GM19324 (cell line): ENCODE measurements around the gene IBA57.
"Not testable (repeated sequence)": the region's sequence is repeated elsewhere in the genome, so short reads cannot be mapped to it uniquely, and the experiment has no call there.

Experiments
- ATAC-seq: cut with Tn5 transposase; IDR thresholded peaks from one replicate; pipeline ENCODE4 v1.9.1; 2021; ENCODE audit warnings: mild to moderate bottlenecking, moderate library complexity; ENCODE audit not compliant: unreplicated experiment, low FRiP score

The IBA57 gene

DNA sequence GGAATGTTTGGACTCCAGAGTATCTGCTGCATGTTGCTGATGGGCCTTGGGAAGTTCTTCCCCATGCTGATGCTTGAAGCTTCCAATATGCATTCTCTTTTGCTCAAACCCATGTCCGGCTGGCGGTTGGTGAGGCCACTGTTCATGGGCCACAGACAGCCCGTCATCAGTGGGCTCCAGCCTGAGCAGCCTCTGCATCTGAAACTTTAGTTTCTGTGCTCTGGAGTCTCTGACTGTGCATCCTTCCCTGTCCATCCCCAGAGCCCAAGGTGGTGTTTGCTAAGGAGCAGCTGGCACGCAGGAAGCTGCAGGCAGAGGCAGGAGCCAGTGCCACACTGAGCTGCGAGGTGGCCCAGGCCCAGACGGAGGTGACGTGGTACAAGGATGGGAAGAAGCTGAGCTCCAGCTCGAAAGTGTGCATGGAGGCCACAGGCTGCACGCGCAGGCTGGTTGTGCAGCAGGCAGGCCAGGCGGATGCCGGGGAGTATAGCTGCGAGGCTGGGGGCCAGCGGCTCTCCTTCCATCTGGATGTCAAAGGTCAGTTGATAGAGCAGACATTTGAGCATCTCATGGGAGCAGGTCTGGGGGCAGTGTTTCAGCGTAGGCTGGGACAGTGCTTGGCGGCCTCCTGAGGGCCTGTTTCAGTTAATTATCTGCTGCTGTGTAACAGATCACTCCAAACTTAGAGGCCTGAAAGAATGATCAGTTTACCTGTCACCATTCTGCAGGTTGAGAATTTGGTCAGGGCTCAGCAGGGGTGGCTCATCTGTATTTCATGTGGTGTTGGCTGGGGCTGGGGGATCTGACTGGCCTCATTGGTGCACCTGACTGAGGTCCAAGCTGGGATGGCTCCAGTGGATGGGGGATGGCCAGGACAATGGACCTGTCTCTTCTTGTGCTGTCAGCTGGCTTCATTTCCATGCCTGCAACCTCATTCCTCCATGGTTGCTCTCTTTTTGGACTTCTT, 58.9 kb downstream of the IBA57 start:
- no peak for ATAC-seq

DNA sequence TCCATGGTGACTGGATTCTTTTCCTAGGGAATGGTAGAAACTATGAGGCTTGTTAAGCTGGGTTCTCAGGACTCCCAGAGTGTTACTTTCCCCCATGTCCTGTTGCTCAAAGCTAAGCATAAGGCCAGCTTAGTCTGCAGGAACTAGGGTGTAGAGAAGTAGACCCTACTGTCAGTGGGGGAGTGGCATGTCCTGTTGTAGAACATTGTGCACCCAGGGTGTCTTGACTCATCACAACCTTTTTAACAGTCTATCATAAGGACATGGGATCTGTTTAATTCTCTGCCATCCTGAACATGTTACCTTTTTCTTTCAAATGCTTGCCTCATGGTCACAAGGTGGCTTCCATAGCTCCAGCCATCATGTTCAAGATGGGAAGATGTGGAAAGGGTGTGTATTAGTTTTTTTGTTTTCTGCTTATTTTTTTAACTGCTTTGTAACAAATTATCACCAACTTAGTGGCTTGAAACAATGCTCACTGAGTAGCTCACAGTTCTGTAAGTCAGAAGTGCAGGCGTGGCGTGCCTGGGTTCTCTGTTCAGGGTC, 59.6 kb downstream of the IBA57 start:
- ATAC-seq: no peak

DNA sequence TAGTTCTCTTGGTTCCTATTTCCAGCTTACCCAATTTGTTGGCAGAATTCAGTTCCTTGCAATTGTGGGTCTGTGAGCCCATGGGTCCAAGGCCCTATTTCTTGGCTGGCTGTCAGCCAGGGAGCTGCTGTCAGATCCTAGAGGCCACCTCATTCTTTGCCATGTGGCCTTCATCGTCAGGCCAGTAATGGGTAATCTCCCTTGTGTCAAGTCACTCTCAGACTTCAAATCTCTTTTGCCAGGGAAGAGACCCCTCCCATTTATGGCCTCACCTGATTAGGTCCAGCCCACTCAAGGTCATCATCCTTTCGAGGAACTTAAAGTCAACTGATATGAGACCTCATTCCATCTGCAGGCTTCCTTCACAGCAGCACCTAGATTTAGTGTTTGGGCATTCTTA, 60.1 kb downstream of the IBA57 start:
- no peak for ATAC-seq

DNA sequence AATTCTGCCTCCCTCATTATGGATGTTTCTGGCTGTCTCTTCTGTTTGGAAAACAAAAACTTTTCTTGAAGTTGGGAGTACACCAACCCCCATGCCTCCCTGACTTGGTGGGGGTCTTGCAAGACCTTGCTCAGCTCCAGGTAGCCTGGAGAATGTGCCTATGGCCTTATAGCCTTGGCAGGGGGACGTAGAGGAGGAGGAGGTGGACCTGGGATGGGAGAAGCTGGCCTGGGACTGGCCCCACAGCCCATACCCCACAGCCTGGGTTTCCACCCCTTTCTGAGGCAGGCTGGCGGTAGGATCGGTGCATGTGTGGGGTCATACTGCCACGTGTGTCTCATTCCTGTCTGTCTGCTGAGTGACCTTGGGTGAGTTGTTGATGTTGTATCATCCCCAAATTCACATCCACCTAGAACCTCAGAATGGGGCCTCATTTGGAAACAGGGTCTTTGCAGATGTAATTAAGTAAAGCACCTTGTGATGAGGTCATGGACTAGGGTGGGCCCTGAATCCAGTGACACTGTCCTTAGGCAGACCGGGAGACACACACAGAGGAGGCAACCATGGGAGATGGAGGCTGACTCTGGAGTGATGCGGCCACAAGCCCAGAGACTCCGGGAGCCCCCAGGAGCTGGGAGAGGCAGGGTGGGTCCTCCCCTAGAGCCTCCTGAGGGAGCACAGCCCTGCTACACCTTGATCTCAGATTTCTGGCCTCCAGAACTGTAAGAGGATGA, 60.7 kb downstream of the IBA57 start:
- ATAC-seq: no peak

DNA sequence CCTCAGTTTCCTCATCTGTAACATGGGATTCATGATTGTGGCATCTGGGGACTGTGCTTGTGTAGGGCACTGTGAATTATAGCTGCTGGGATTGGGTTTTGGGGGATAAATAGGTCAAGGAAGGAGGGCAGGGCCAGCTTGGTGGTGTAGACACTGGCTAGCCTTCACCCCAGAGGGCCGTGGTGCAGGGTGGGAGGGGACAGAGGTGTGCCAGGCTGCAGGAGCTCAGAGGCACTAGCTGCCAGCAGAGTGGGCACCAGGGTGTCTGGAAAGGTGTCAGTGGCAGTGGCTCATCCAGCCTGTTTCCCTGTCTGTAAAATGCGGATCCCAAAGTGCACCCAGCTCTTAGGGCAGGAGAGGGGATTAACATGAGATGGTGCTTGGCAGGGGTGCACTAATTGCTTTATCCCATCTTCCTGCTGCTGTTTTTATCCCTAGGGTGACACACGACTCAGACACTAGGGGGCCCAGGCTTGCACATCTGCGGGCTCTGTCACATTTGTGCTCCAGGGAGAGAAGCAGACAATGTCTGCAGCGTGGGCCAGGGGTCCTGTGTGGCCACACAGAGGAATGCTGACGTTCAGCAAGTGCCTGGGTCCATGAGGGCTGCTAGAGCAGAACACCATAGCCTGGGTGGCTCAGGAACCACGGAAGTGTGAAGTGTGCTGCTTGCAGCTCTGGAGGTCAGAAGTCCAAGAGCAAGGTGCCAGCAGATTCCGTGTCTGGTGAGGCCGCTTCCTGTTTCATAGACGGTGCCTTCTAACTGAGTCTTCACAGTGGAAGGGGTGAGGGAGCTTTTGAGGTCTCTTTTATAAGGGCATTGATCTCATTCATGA, 61.6 kb downstream of the IBA57 start:
- ATAC-seq: no peak

DNA sequence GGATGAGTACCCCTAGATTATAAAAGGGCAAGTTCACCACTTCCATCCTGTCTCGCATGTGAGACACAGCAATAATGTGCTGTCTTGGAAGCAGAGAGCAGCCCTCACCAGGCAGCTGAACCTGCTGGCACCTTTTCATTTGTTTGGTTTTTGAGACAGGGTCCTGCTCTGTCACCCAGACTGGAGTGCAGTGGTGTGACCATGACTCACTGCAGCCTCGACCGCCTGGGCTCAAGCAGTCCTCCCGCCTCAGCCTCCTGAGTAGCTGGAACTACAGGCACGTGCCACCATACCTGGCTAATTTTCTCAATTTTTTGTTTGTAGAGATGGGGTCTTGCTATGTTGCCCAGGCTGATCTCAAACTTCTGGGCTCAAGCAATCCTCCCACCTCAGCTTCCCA, 62.5 kb downstream of the IBA57 start:
- not testable (repeated sequence) for ATAC-seq

DNA sequence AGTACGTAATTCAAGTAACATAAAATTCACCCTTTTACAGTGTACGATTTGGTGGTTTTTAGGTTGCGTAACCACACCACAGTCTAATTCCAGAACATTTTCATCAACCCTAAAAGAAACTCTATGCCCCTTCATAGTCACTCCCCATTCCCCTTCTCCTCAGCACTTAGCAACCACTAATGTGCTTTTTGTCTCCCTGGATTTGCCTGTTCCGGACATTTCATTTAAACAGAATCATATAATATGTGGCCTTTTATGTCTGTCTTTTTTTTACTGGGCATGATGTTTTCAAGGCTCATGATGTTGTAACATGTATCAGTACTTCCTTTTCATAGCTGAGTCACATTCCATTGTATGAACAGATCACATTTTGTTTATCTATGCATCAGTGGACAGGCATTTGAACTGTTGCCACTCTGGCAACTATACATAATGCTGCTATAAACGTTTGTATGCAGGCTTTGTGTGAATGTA, 63.0 kb downstream of the IBA57 start:
- no peak for ATAC-seq

DNA sequence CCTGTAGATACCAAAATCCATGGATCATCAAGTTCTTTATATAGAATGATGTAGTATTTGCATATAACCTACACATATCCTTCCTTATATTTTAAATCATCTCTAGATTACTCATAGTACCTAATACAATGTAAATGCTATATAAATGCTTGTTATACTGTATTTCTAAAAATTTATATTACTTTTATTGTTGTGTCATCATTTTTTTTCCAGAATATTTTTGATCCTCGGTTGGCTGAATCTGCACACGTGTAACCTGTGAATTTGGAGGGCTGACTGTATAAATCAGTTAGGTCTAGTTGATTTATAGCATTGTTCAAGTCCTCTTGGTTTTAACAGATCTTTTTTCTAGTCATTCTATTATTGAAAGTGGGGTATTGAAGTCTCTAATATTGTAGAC, 65.6 kb downstream of the IBA57 start:
- ATAC-seq: no peak
